GM12878 (cell line): Measurements from ENCODE around the gene MYBL2.

ENCODE experiments used
- ATF7 ChIP-seq: fragments of 450-650 bp; IDR thresholded peaks from 2 replicates; pipeline ENCODE4 v1.6.1; 2016; ENCODE audit warnings: low read depth, mild to moderate bottlenecking
- CEBPB ChIP-seq, 2 experiments: fragments of 150-350 bp in 1 of 2; IDR thresholded peaks; 2 replicates each; pipeline ENCODE4 v1.6.1; 2012 to 2014; ENCODE audit warnings: low read depth in 2 of 2, low read length in 2 of 2, borderline replicate concordance in 1 of 2, inconsistent platforms in 1 of 2
- CTCF ChIP-seq, 3 experiments: IDR thresholded peaks in 2 of 3; conservative IDR thresholded peaks in 1 of 3; 2 replicates each; pipeline ENCODE4 v1.5.1; 2011; ENCODE audit warnings: low read depth in 3 of 3, low read length in 3 of 3, mild to moderate bottlenecking in 3 of 3, control low read depth in 2 of 3, moderate library complexity in 2 of 3, inconsistent platforms in 1 of 3, mixed read lengths in 1 of 3; ENCODE audit not compliant: control insufficient read depth in 2 of 3, insufficient read depth in 1 of 3; ENCODE audit errors: extremely low read depth in 1 of 3
- ELK1 ChIP-seq: IDR thresholded peaks from 2 replicates; pipeline ENCODE4 v1.6.1; 2012; ENCODE audit warnings: low read depth, low read length, improper control_type of control experiment
- FOS ChIP-seq: IDR thresholded peaks from 3 replicates; pipeline ENCODE4 v1.6.1; 2011; ENCODE audit warnings: borderline replicate concordance; ENCODE audit not compliant: insufficient read length; ENCODE audit errors: extremely low read depth
- FOXM1 ChIP-seq: IDR thresholded peaks from 2 replicates; pipeline ENCODE4 v1.6.1; 2012; ENCODE audit warnings: low read depth, mild to moderate bottlenecking, inconsistent platforms, low read length, moderate library complexity
- MAX ChIP-seq: IDR thresholded peaks from 2 replicates; pipeline ENCODE4 v1.6.1; 2012; ENCODE audit warnings: low read depth, low read length, improper control_type of control experiment
- MTA3 ChIP-seq: IDR thresholded peaks from 2 replicates; pipeline ENCODE4 v1.6.1; 2012; ENCODE audit warnings: low read length, inconsistent platforms, borderline replicate concordance
- NFYB ChIP-seq: IDR thresholded peaks from 2 replicates; pipeline ENCODE4 v1.6.1; 2011; ENCODE audit warnings: low read depth, mild to moderate bottlenecking, low read length, improper control_type of control experiment, moderate library complexity; ENCODE audit not compliant: insufficient read depth
- PBX3 ChIP-seq: IDR thresholded peaks from 2 replicates; pipeline ENCODE4 v1.6.1; 2011; ENCODE audit warnings: mild to moderate bottlenecking, low read depth, low read length, moderate library complexity; ENCODE audit not compliant: insufficient replicate concordance
- REST ChIP-seq: IDR thresholded peaks from 2 replicates; pipeline ENCODE4 v1.6.1; 2012; ENCODE audit warnings: mild to moderate bottlenecking, low read depth, low read length
- SREBF2 ChIP-seq: IDR thresholded peaks from 2 replicates; pipeline ENCODE4 v1.6.1; 2012; ENCODE audit warnings: mild to moderate bottlenecking, low read length

GRCh38 chr20:43737925-43738324 is 71.0 kb downstream of the MYBL2 start:
- TF ChIP-seq ELK1 (no peak), MTA3 (no peak), MAX (no peak), FOS (no peak), REST (no peak), ATF7 (no peak), PBX3 (no peak), NFYB (no peak), FOXM1 (no peak), SREBF2 (no peak), CEBPB (IDR thresholded peaks at IDR 0.05; ENCODE audit: borderline replicate concordance in 1 of 2, low read depth in 2 of 2, low read length in 2 of 2) (no peak), CTCF (IDR thresholded peaks at IDR 0.05 in 2 of 3, conservative IDR thresholded peaks at IDR 0.05 in 1 of 3; ENCODE audit: control insufficient read depth in 2 of 3, extremely low read depth in 1 of 3, insufficient read depth in 1 of 3, low read depth in 3 of 3, low read length in 3 of 3) (no peak)
